B cell (primary cell): ENCODE measurements around the gene SLC4A4.

ENCODE experiments used
- EZH2 ChIP-seq: IDR thresholded peaks from 2 replicates; pipeline ENCODE4 v1.6.1; 2012; ENCODE audit warnings: borderline replicate concordance, low read depth, mild to moderate bottlenecking, moderate library complexity, low read length; ENCODE audit not compliant: insufficient read depth, poor library complexity, severe bottlenecking
- TF ChIP-seq, protein P1 (sequence below): fragments of 200-600 bp; IDR thresholded peaks from one replicate; pipeline ENCODE4 v1.8.0; 2022; ENCODE audit warnings: antibody characterized with exemption, mild to moderate bottlenecking

DNA sequence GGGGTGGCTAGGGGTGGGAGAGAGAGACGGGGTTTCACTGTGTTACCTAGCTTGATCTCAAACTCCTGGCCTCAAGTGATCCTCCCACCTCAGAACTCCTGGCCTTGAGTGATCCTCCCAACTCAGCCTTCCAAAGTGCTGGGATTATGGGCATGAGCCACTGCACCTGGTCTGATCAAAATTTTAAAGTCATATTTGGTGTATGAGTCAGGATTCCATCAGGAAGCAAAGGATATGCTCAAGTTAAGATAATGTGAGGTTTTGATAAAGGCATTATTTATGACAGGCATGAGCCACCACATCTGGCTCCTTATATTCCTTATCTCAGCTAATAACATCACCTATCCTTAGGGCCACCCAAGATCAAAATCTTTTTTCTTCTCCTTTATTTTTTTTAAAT, 182.0 kb downstream of the SLC4A4 start:
- TF ChIP-seq EZH2 = no peak
- TF ChIP-seq, protein P1, sequence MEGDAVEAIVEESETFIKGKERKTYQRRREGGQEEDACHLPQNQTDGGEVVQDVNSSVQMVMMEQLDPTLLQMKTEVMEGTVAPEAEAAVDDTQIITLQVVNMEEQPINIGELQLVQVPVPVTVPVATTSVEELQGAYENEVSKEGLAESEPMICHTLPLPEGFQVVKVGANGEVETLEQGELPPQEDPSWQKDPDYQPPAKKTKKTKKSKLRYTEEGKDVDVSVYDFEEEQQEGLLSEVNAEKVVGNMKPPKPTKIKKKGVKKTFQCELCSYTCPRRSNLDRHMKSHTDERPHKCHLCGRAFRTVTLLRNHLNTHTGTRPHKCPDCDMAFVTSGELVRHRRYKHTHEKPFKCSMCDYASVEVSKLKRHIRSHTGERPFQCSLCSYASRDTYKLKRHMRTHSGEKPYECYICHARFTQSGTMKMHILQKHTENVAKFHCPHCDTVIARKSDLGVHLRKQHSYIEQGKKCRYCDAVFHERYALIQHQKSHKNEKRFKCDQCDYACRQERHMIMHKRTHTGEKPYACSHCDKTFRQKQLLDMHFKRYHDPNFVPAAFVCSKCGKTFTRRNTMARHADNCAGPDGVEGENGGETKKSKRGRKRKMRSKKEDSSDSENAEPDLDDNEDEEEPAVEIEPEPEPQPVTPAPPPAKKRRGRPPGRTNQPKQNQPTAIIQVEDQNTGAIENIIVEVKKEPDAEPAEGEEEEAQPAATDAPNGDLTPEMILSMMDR = no peak
